HepG2 (cell line): Measurements from ENCODE around the gene SH2D3C. TPM values are rescaled to one million over a fixed set of nuclear protein-coding genes. Genes with fewer than 3 reads are reported as not detected.
A peak's percentile ranks its signal among the peaks of the same experiment; 100 is the strongest.

ENCODE experiments used
- ATF7-NPFF ChIP-seq: sonication (generic); formaldehyde crosslinking; IDR thresholded peaks from 2 replicates; pipeline ENCODE4 v1.8.1; 2023; ENCODE audit warnings: mild to moderate bottlenecking, low read depth, missing genetic modification reagents, moderate library complexity
- CAMTA2 ChIP-seq: sonication (generic); formaldehyde crosslinking; IDR thresholded peaks from 2 replicates; pipeline ENCODE4 v1.4.0; 2020; ENCODE audit warnings: mild to moderate bottlenecking, missing genetic modification reagents, borderline replicate concordance
- HDAC1 ChIP-seq: sonication (generic); formaldehyde crosslinking; IDR thresholded peaks from 2 replicates; pipeline ENCODE4 v1.5.1; 2020; ENCODE audit warnings: mild to moderate bottlenecking, missing genetic modification reagents
- ISL2 ChIP-seq: sonication (generic); formaldehyde crosslinking; IDR thresholded peaks from 2 replicates; pipeline ENCODE4 v1.5.0; 2020; ENCODE audit warnings: missing genetic modification reagents
- KDM2A ChIP-seq: sonication (generic); formaldehyde crosslinking; IDR thresholded peaks from 2 replicates; pipeline ENCODE4 v1.4.0; 2020; ENCODE audit warnings: low read depth, missing genetic modification reagents, borderline replicate concordance
- MAZ ChIP-seq, 2 experiments: sonication (generic) in 1 of 2; formaldehyde crosslinking in 1 of 2; IDR thresholded peaks; 2 replicates each; pipeline versions ENCODE4 v1.5.0 to v1.6.1; 2012 to 2020; ENCODE audit warnings: low read depth in 2 of 2, mild to moderate bottlenecking in 2 of 2, borderline replicate concordance in 1 of 2, improper control_type of control experiment in 1 of 2, low read length in 1 of 2, missing genetic modification reagents in 1 of 2, moderate library complexity in 1 of 2
- MED1 ChIP-seq: sonication (generic); formaldehyde crosslinking; IDR thresholded peaks from 2 replicates; pipeline ENCODE4 v1.4.0; 2020; ENCODE audit warnings: missing genetic modification reagents
- PATZ1 ChIP-seq: sonication (generic); formaldehyde crosslinking; IDR thresholded peaks from 2 replicates; pipeline ENCODE4 v1.4.0; 2020; ENCODE audit warnings: missing genetic modification reagents
- PBX3 ChIP-seq: sonication (generic); formaldehyde crosslinking; IDR thresholded peaks from 2 replicates; pipeline ENCODE4 v1.8.1; 2023; ENCODE audit warnings: missing genetic modification reagents, inconsistent platforms, borderline replicate concordance
- PHF21A ChIP-seq: sonication (generic); formaldehyde crosslinking; IDR thresholded peaks from 2 replicates; pipeline ENCODE4 v1.5.0; 2020; ENCODE audit warnings: mild to moderate bottlenecking, missing genetic modification reagents
- TARDBP ChIP-seq: sonication (generic); formaldehyde crosslinking; IDR thresholded peaks from 2 replicates; pipeline ENCODE4 v1.8.0; 2022; ENCODE audit warnings: mild to moderate bottlenecking, missing genetic modification reagents
- TBX2 ChIP-seq: sonication (generic); formaldehyde crosslinking; IDR thresholded peaks from 2 replicates; pipeline ENCODE4 v1.5.0; 2020; ENCODE audit warnings: missing genetic modification reagents, mild to moderate bottlenecking, borderline replicate concordance
- TSC22D2 ChIP-seq: sonication (generic); formaldehyde crosslinking; IDR thresholded peaks from 2 replicates; pipeline ENCODE4 v1.5.1; 2020; ENCODE audit warnings: missing genetic modification reagents, mild to moderate bottlenecking, borderline replicate concordance
- ZFP36L1 ChIP-seq: sonication (generic); formaldehyde crosslinking; IDR thresholded peaks from 2 replicates; pipeline ENCODE4 v1.8.0; 2022; ENCODE audit warnings: mild to moderate bottlenecking, missing genetic modification reagents, moderate library complexity
- ZIK1 ChIP-seq: sonication (generic); formaldehyde crosslinking; IDR thresholded peaks from 2 replicates; pipeline ENCODE4 v1.5.0; 2020; ENCODE audit warnings: mild to moderate bottlenecking, low read depth, missing genetic modification reagents, borderline replicate concordance
- ZNF180 ChIP-seq: sonication (generic); formaldehyde crosslinking; IDR thresholded peaks from 2 replicates; pipeline ENCODE4 v1.4.0; 2020; ENCODE audit warnings: low read depth, missing genetic modification reagents, borderline replicate concordance
- ZNF446 ChIP-seq: sonication (generic); formaldehyde crosslinking; IDR thresholded peaks from 2 replicates; pipeline ENCODE4 v1.5.0; 2020; ENCODE audit warnings: mild to moderate bottlenecking, missing genetic modification reagents
- ZNF513 ChIP-seq: sonication (generic); formaldehyde crosslinking; conservative IDR thresholded peaks from 2 replicates; pipeline ENCODE4 v1.5.0; 2020; ENCODE audit warnings: missing genetic modification reagents
- ZNF564 ChIP-seq: sonication (generic); formaldehyde crosslinking; IDR thresholded peaks from 2 replicates; pipeline ENCODE4 v1.8.1; 2023; ENCODE audit warnings: mild to moderate bottlenecking, missing genetic modification reagents
- ZNF678 ChIP-seq: sonication (generic); formaldehyde crosslinking; IDR thresholded peaks from 2 replicates; pipeline ENCODE4 v1.4.0; 2020; ENCODE audit warnings: mild to moderate bottlenecking, missing genetic modification reagents
- ZNF770 ChIP-seq: sonication (generic); formaldehyde crosslinking; IDR thresholded peaks from 2 replicates; pipeline ENCODE4 v1.5.0; 2020; ENCODE audit warnings: mild to moderate bottlenecking, missing genetic modification reagents
- polyA plus RNA-seq, 8 experiments: library from polyadenylated mRNA; depleted of rRNA in 3 of 8; stranded (reverse) in 7 of 8; unstranded in 1 of 8; fragments of >200 nt; fragmentation: Illumina TruSeq in 4 of 8; extraction: Trizol in 4 of 8; gene quantifications; 2 replicates each; pipeline versions ENCODE4 v1.2.1 to v1.2.3, GENCODE V29; 2011 to 2016; ENCODE audit warnings: low read depth in 4 of 8, missing spikeins in 1 of 8, mixed read lengths in 1 of 8; ENCODE audit not compliant: insufficient read depth in 1 of 8
- total RNA-seq, 5 experiments: library from RNA; depleted of rRNA; stranded (reverse); fragments of >200 nt; fragmentation: Illumina TruSeq; extraction: Trizol; gene quantifications; 2 replicates each; pipeline ENCODE4 v1.2.3, GENCODE V29; 2016; ENCODE audit warnings: low read depth in 1 of 5

SH2D3C gene
- total and polyA plus RNA-seq, 2 of the 13 experiments (the other 11 are each of a cell fraction or from before 2014, with no cell fraction given): not detected

GRCh38 chr9:127802576-127803443 is 24.3 kb upstream of the SH2D3C start, which contains the start of gene FPGS (continued):
- TF ChIP-seq PBX3 (no peak), ZNF564 (CRISPR knock-in tag) (0 out of 2 replicates have a peak, but pooled peaks have one; percentile 45), ISL2 (CRISPR knock-in tag) (0 out of 2 replicates have a peak, but pooled peaks have one; percentile 3), ZNF678 (CRISPR knock-in tag) (0 out of 2 replicates have a peak, but pooled peaks have one; percentile 76), ZIK1 (CRISPR knock-in tag) (peak; percentile 81), MED1 (peak; percentile 58), CAMTA2 (CRISPR knock-in tag) (peak; percentile 97), MAZ (IDR thresholded peaks at IDR 0.05; ENCODE audit: borderline replicate concordance, low read depth, low read length) (no peak), MAZ (CRISPR knock-in tag; IDR thresholded peaks at IDR 0.05; ENCODE audit: low read depth) (peak; percentile 89), PHF21A (peak; percentile 62), ATF7-NPFF (CRISPR knock-in tag) (peak; percentile 77), HDAC1 (CRISPR knock-in tag) (peak; percentile 78), ZNF180 (no peak), ZNF770 (CRISPR knock-in tag) (no peak), TARDBP (peak; percentile 62), PATZ1 (CRISPR knock-in tag) (peak; percentile 41), ZFP36L1 (CRISPR knock-in tag) (peak; percentile 64; the same call in 1 of the 2 replicates), ZNF446 (CRISPR knock-in tag) (peak; percentile 76; the same call in 1 of the 2 replicates), KDM2A (CRISPR knock-in tag) (peak; percentile 70; the same call in 1 of the 2 replicates), ZNF513 (CRISPR knock-in tag) (no peak), TSC22D2 (CRISPR knock-in tag) (no peak), TBX2 (peak; percentile 72)
